Measurements from ENCODE around the gene C1QTNF12.

The C1QTNF12 gene

GRCh38 chr1:1210726-1211540, 35.6 kb downstream of the C1QTNF12 start:
- TF ChIP-seq CTCF (IDR thresholded peaks at IDR 0.05; ENCODE audit: low read depth, low read length, missing control alignments), result no peak
- H3K4me3 ChIP-seq (ENCODE audit: low read depth, low read length), result no peak overlapping the region
- no peak for DNase-seq (ENCODE audit: low read depth)
- in situ Hi-C loops (cut with HindIII; ENCODE audit: low sequenced_read_pairs), result no loop called here

- H3K4me3 ChIP-seq (ENCODE audit: low read depth, low read length), result no peak overlapping the region
- no peak for TF ChIP-seq CTCF (IDR thresholded peaks at IDR 0.05; ENCODE audit: low read depth, low read length, missing control alignments)
- no peak for DNase-seq (ENCODE audit: low read depth)
- in situ Hi-C loops (cut with HindIII; ENCODE audit: low sequenced_read_pairs), result no loop called here
Measured at GRCh38 chr1:1208713-1209433, 37.6 kb downstream of the C1QTNF12 start.

- no peak for TF ChIP-seq CTCF (IDR thresholded peaks at IDR 0.05; ENCODE audit: low read depth, low read length, missing control alignments)
- in situ Hi-C loops (cut with HindIII; ENCODE audit: low sequenced_read_pairs), result no loop called here
- no peak overlapping the region for H3K4me3 ChIP-seq (ENCODE audit: low read depth, low read length)
- no peak for DNase-seq (ENCODE audit: low read depth)
Measured at GRCh38 chr1:1207571-1207892, 39.0 kb downstream of the C1QTNF12 start.

- DNase-seq (ENCODE audit: low read depth), result no peak
- H3K4me3 ChIP-seq (ENCODE audit: low read depth, low read length), result no peak overlapping the region
- in situ Hi-C loops (cut with HindIII; ENCODE audit: low sequenced_read_pairs), result no loop called here
- TF ChIP-seq CTCF (IDR thresholded peaks at IDR 0.05; ENCODE audit: low read depth, low read length, missing control alignments), result no peak
Measured at GRCh38 chr1:1206966-1207531, 39.5 kb downstream of the C1QTNF12 start.

GRCh38 chr1:1206376-1206965, 40.1 kb downstream of the C1QTNF12 start, which contains the start of gene TNFRSF18:
TSS of gene TNFRSF18 (minus strand) at chr1:1206592. CDS start at chr1:1206571, 21 bp downstream.
- in situ Hi-C loops (cut with HindIII; ENCODE audit: low sequenced_read_pairs), result no loop called here
- peak within 1 kb of the TSS; percentile 10 for H3K4me3 ChIP-seq (ENCODE audit: low read depth, low read length)
- no peak for DNase-seq (ENCODE audit: low read depth)
- TF ChIP-seq CTCF (IDR thresholded peaks at IDR 0.05; ENCODE audit: low read depth, low read length, missing control alignments), result no peak

- no peak overlapping the region for H3K4me3 ChIP-seq (ENCODE audit: low read depth, low read length)
- DNase-seq (ENCODE audit: low read depth), result no peak
- in situ Hi-C loops (cut with HindIII; ENCODE audit: low sequenced_read_pairs), result no loop called here
- TF ChIP-seq CTCF (IDR thresholded peaks at IDR 0.05; ENCODE audit: low read depth, low read length, missing control alignments), result no peak
Measured at GRCh38 chr1:1205769-1206375, 40.6 kb downstream of the C1QTNF12 start.

All from astrocyte of the cerebellum (primary cell).